GM21786 (cell line): ENCODE data around the gene RPS15.
A peak's percentile ranks its signal among the peaks of the same experiment; 100 is the strongest.

Experiments used
- ATAC-seq: cut with Tn5 transposase; IDR thresholded peaks from one replicate; pipeline ENCODE4 v1.9.1; 2021; ENCODE audit not compliant: unreplicated experiment

RPS15 gene

GRCh38 chr19:1401889-1402217, 36.3 kb upstream of the RPS15 start:
- no peak for ATAC-seq

- ATAC-seq = no peak
Measured at GRCh38 chr19:1402411-1403070, 35.7 kb upstream of the RPS15 start.

- ATAC-seq = peak; percentile 71
Measured at GRCh38 chr19:1406774-1407527, 31.2 kb upstream of the RPS15 start.

GRCh38 chr19:1407528-1408299, 30.5 kb upstream of the RPS15 start, which contains the start of gene DAZAP1:
TSS of gene DAZAP1 (plus strand) at chr19:1407586. CDS start at chr19:1407774, 188 bp downstream.
- peak; percentile 19 for ATAC-seq

- no peak for ATAC-seq
Measured at GRCh38 chr19:1408300-1409203, 29.6 kb upstream of the RPS15 start.

- no peak for ATAC-seq
Measured at GRCh38 chr19:1409204-1410005, 28.8 kb upstream of the RPS15 start.

DNA sequence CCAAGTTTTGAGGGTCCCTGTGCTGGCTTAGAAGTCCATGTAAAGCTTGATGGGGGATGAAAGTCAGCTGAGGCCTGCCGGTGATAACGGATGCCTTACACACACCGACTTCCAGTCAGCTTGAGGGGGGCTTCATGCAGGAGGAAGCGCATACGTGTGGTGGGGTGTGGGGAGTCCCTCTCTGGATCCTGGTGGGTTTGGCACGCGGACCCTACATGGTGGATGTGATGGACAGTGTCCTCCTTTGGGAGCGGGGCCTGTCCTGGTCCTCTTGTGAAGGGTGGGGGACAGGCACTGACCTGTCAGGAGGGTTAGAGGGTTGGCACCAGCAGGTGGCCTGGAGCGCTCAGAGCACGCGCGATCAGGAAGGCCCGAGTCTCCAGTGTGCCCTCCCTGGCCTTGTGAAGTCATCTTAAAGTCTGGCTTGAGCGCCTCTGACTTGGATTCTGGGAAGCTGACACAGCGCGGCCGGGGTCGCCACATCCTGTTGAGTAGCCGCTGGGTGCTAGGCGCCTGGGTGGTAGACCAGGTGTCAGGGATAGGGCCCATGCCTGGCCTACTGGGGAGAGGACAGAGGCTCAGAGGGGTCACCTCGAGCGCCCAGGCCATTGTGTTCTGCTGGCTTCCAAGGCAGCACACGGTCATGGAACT, 27.9 kb upstream of the RPS15 start:
- no peak for ATAC-seq

DNA sequence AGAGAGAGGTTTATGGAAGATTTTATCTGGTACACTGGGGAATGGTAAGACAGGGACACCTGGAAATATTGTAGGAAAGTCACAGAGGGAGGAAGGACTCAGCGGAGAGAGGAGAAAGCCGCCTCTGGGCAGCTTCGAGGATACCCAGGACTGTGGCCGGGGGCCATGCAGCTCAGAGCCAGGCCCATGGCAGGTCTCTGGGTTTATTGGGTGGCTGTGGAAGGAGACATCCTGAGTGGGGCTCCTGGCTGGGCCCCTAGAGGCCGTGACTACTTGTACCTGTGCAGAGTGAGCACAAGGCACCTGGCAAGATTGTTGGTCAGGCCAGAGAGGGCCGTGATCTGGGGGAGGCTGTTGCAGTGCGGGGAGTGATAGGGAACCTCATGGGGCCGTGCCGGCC, 27.4 kb upstream of the RPS15 start:
- ATAC-seq = no peak

GRCh38 chr19:1411255-1412191, 26.7 kb upstream of the RPS15 start:
- ATAC-seq = no peak

DNA sequence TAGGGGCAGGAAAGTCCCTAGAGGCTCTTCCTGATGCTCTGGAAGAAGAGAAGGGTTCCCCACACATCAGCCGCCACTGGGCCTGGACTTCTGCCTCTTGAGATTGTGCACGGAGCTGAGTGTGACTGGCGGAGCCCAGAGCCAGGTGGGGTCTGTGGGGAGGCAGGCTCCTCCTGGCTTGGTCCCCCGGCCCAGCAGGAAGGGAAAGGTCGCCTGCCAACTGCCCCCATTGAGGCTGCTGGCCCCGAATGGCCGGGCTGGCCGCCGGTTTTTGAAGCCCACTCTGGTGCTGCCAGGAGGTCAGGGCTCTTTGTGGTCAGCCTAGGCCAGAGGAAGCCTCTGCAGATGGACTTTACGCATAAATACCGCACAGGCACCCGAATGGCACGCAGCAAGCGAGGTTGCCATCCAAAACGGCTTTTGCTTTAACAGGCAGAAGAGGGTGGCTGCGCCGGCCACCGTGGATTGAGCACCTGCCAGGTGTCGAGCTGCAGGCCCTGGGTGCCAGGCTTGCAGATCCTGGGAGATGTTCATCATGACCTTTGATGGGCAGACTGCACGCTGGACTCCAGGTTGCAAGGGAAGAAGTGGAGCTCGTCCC, 25.8 kb upstream of the RPS15 start:
- ATAC-seq = no peak

DNA sequence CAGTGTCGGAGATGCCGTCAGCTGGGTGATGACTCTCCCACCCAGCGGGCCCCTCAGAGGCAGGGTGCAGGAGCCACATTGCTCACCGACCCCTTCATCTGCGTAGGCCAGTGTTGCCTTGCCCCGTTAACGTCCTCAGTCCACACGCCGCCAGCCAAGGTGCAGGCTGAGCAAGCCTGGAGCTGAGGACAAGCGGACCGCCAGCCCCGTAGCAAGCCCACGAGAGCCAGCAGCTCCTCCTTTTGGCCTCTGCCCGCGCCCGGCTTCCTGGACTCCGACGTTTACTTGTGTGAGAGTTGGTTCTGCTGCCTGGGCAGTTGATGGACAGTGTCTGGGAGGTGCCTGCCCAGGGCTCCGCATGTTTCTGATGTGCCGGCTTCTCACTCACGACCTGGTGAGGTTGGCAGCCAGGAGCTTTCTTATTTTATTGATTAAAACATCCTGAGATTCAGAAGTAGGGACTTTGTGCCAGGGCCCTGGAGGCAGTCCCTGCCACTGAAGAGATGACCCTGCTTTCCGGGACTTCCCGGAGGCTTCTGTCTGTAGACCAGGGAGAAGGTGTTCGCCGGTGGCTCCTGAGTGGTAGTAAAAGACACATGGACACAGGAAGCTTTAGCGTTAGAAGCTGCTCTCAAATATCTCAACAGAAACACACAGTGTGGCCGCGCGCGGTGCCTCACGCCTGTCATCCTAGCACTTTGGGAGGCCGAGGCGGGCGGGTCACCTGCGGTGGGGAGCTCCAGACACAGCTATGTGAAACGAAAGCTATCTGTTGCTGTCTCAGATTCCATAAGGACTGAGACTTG, 25.0 kb upstream of the RPS15 start:
- ATAC-seq = no peak

GRCh38 chr19:1416014-1416841, 22.0 kb upstream of the RPS15 start:
- no peak for ATAC-seq

- ATAC-seq = no peak
Measured at GRCh38 chr19:1417145-1417544, 21.1 kb upstream of the RPS15 start.

DNA sequence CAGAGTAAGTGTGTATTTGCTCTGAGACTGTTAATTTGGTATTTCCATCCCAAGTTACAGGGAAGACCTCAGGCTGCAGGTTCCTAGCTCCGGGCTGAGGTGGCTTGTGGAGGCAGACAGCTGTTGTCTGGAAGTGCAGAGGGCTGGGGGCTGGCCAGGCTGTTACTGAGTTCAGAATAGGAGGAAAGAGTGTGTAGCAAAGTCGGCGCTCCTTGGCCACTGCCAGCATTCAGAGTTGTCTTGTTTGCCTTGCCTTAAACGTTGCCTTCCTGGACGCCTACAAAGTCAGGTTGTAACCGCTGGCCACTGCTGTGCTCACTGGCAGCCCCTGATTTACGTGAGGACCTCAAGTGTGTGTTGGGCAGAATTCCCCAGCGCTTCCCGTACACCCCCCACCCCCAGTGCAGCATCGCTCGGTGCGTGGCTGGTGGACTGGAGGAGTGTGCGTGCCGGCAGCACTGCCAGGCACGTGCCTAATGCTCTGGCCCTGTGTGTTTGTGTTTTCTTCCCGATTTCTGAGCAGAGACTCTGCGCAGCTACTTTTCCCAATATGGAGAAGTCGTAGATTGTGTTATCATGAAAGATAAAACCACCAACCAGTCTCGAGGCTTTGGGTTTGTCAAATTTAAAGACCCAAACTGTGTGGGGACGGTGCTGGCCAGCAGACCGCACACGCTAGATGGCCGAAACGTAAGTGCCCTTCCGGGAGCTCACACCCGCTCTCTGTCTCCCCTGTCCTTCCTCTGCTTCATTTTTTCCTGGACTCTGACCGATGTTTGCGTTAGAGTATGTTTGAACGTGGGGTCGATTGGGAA, 20.3 kb upstream of the RPS15 start:
- ATAC-seq = no peak

DNA sequence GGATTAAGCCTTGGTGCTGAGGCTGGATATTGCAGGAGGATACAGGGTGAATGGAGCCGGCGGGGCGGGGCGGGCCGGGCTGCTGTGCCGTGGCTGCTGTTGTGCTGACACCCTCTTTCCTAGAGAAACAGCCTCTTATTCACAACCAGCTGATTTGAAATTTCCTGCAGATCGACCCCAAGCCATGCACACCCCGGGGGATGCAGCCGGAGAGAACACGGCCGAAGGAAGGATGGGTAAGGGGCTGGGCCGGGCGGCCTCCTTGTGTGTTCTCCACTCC, 19.8 kb upstream of the RPS15 start:
- ATAC-seq = no peak
